Left lung (tissue), 10 donors: ENCODE data around the gene PEF1. TPM values are rescaled to one million over a fixed set of nuclear protein-coding genes. Genes with fewer than 3 reads are reported as not detected.
A peak's percentile ranks its signal among the peaks of the same experiment; 100 is the strongest.

Experiments
- ATAC-seq: fragments of 200-7000 bp; cut with Tn5 transposase; one replicate; pipeline ENCODE4 v1.9.1; 2020; ENCODE audit warnings: moderate library complexity
- DNase-seq, 4 donors: peaks; one replicate each; pipeline ENCODE4 v3.0.0-alpha.2; 2013 to 2020
- H3K27ac ChIP-seq, 2 donors: fragments of 200-600 bp; sonication (generic) in 1 of 2; one replicate each; pipeline versions ENCODE4 v1.5.0 to v1.8.0; 2020 to 2021
- H3K27me3 ChIP-seq, 2 donors: fragments of 200-600 bp; sonication (generic) in 1 of 2; one replicate each; pipeline versions ENCODE4 v1.5.0 to v1.8.0; 2020 to 2021
- H3K36me3 ChIP-seq, 2 donors: fragments of 200-600 bp; sonication (generic) in 1 of 2; one replicate each; pipeline versions ENCODE4 v1.5.0 to v1.8.0; 2020 to 2021
- H3K4me1 ChIP-seq, 2 donors: fragments of 200-600 bp; one replicate each; pipeline ENCODE4 v1.8.0; 2021
- H3K4me3 ChIP-seq, 2 donors: fragments of 200-600 bp; sonication (generic) in 1 of 2; one replicate each; pipeline versions ENCODE4 v1.5.0 to v1.8.0; 2020 to 2021; ENCODE audit warnings: mild to moderate bottlenecking in 1 of 2
- H3K9me3 ChIP-seq, 2 donors: fragments of 200-600 bp; sonication (generic) in 1 of 2; one replicate each; pipeline versions ENCODE4 v1.5.0 to v1.8.0; 2020 to 2021
- CTCF ChIP-seq, 2 donors: fragments of 200-600 bp; sonication (generic) in 1 of 2; IDR thresholded peaks; one replicate each; pipeline versions ENCODE4 v1.5.0 to v1.8.0; 2021; ENCODE audit warnings: antibody characterized with exemption in 2 of 2
- intact Hi-C, 2 donors: fragments of 100-400 bp; cut with DNase I; formaldehyde crosslinking; loops; one replicate each; pipeline versions ENCODE4 v1.11.2 to v1.14.2; 2022
- polyA plus RNA-seq, 6 donors: library from polyadenylated mRNA; unstranded; fragments of 120-200 nt; gene quantifications; one replicate each; pipeline ENCODE4 v1.2.1, GENCODE V29; 2013; ENCODE audit not compliant: insufficient read length in 6 of 6
- total RNA-seq, 2 donors: library from RNA; stranded (reverse); fragmentation: NEBNext Ultra II Directional; extraction: Animal tissue kit (Norgen Biotek cat#: 25700); gene quantifications; one replicate each; pipeline ENCODE4 v1.2.1, GENCODE V29; 2021
- donor health status: DM: no; HTN: yes; CAD: no.
- donor health status: DM: no; HTN: no; CAD: no.

Gene PEF1
- total and polyA plus RNA-seq, 8 donors, result 55.4 to 75.8 (median 64.3) TPM

- Histone ChIP-seq H3K27ac (no peak overlapping the region), H3K36me3 (peaks cover 0 to 75% of the 10 kb centered on the region in 2 donors), H3K27me3 (no peaks in the 10 kb centered on the region), H3K4me3 (no peak overlapping the region), H3K4me1 (peaks cover 3 to 20% of the 10 kb centered on the region in 2 donors), H3K9me3 (no peaks in the 10 kb centered on the region)
- ATAC-seq (no peak), DNase-seq (no peak)
- no peak for TF ChIP-seq CTCF (IDR thresholded peaks at IDR 0.05)
- intact Hi-C loops, result no loop called here
These were observed 12.0 kb downstream of the PEF1 start for GRCh38 chr1:31632649-31633048.

DNA sequence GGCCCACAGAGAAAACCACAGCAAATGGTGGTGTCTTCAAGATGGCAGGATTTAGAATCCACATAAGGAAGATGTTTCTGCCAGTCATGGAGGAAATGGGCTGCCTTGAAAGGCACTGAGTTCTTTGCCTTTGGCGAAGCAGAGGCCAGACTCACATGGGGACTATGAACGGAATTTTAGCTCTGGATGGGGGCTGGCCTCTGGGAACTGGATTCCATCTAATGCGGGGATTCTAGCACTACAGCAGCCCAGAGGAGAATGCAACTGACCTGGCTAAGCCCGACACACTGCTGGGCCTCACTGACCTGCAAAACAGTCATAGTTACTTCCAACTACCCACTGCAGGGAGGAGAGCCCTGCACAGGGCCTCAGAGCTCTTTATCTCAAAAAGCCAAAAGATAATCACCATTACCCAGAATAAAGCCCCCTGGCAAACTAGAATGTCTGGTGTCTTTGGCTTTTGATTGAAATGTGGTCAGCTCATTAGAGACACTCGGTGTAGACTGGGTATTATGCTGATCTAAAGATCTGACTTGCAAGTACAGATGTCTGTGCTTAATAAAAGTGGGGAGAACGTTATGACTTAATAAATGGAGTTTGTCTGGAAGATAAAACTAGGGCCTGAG is 15.6 kb downstream of the PEF1 start:
- TF ChIP-seq CTCF (IDR thresholded peaks at IDR 0.05), result no peak
- no peaks in the 10 kb centered on the region for H3K27me3 ChIP-seq
- no peak overlapping the region for H3K4me3 ChIP-seq
- peaks cover 21 to 23% of the 10 kb centered on the region in 2 donors for H3K4me1 ChIP-seq
- H3K27ac ChIP-seq, result peak overlapping the region; percentile 47 to 64
- ATAC-seq (no peak), DNase-seq (no peak)
- intact Hi-C loops, result no loop called here
- H3K9me3 ChIP-seq, result no peaks in the 10 kb centered on the region
- H3K36me3 ChIP-seq, result peaks cover 0 to 88% of the 10 kb centered on the region in 2 donors

GRCh38 chr1:31627930-31628559 is 16.6 kb downstream of the PEF1 start:
- Histone ChIP-seq H3K27ac (peak overlapping the region; percentile 47 to 64), H3K27me3 (no peaks in the 10 kb centered on the region), H3K4me3 (no peak overlapping the region), H3K4me1 (peaks cover 21 to 23% of the 10 kb centered on the region in 2 donors), H3K36me3 (peaks cover 0 to 80% of the 10 kb centered on the region in 2 donors), H3K9me3 (no peaks in the 10 kb centered on the region)
- intact Hi-C loops, result no loop called here
- TF ChIP-seq CTCF (IDR thresholded peaks at IDR 0.05), result no peak
- DNase-seq (peak; percentile 15 to 79 (median 72)), ATAC-seq (peak; percentile 85)

DNA sequence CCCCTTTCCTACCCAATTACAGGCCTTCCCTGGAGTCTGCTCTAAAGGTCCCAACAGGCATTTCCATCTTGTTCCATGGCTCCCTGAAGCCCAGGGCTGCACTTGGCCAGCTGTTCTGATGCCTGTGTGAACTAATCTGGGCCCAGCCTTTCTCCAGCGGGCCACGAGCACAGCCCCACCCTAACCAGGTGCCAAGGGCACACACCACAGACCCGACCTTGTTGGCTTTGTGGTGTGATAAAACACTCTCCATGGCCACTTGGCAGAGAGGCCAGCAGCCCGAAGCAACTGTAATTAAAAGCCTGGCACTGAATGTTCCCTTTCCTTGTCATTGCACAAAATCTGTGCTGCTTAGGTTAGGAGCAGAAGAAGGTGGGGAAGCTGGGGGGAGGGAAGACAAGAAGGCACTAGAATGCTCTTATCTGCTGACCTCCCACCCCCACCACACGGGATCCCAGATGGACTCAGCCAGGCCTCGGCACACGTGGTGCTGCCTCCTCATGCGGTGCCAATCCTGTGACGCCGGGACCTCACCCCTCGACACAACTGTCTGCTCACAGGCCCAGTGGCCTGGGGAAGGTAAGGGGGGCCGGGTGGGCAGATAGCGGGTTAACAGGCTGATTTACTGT is 17.3 kb downstream of the PEF1 start:
- Histone ChIP-seq H3K27ac (peak overlapping the region; percentile 47 to 64), H3K9me3 (no peaks in the 10 kb centered on the region), H3K4me1 (peaks cover 21 to 23% of the 10 kb centered on the region in 2 donors), H3K4me3 (no peak overlapping the region), H3K27me3 (no peaks in the 10 kb centered on the region), H3K36me3 (peaks cover 0 to 74% of the 10 kb centered on the region in 2 donors)
- ATAC-seq (peak; percentile 74), DNase-seq (peak in 2 of 4 donors; percentile 75 to 84)
- intact Hi-C loops, result no loop called here
- no peak for TF ChIP-seq CTCF (IDR thresholded peaks at IDR 0.05)
